ENCODE measurements around the gene ATAD5.

ATAD5 gene

DNA sequence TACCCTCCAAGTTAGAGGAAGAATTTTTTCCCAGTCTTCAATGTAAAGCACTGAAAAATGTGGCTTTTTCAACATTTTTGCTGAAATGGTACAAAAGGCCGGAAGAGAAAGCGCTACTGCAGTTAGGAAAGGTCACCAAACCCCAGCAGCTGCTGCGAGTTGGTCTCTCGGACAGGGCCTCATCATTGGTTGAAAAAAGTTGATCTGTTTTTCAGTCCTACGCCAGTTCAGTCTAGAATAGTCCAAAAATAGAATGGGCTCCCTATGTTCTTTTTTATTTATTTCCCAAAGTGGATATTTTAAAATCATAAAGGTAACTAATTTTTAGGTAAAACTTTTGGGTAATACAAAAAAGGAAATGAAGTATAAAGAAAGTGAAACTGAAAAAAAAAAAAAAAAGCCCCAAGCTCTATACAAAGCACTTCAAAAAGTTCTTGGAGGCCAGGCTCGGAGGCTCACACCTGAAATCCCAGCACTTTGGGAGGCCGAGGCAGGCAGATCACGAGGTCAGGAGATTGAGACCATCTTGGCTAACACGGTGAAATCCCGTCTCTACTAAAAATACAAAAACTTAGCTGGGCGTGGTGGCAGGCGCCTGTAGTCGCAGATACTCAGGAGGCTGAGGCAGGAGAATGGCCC is 107.4 kb downstream of the ATAD5 start:
- in situ Hi-C loops (cut with MboI; ENCODE audit: low sequenced_read_pairs), result no loop called here

DNA sequence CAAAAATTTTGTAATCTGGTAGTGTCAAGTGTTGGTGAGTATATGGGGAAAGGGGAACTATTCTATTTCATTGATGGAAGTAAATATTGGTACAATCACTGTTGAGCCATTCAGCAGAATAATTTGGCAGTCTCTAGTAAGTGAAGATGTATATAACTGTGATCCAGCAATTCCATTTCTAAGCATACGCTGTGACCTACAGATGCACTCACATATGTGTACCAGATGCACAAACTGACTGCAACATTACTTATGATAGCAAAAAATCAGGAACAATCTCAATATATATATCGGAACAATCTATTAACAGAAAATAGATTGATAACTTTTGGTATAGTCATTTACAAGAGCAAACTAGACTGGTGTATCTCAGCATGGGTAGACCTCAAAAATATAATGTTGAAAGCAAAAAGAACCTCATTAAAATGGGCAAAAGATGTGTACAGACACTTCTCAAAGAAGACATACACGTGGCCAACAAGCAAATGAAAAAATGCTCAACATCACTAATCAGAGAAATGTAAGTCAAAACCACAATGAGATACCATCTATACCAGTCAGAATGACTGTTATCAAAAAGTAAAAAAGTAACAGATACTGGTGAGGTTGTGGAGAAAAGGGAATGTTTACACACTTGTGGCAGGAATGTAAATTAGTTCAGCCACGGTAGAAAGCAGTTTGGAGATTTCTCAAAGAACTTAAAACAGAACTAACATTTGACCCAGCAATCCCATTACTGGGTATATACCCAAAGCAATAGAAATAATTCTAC is 110.7 kb downstream of the ATAD5 start:
- in situ Hi-C loops (cut with MboI; ENCODE audit: low sequenced_read_pairs), result no loop called here

All from HL-60/S4 treated with phorbol 12-myristate 13-acetate at 8.2 ng/mL for 4 days and 3 days (cell line).